ENCODE data around the gene DSG3.

Gene DSG3

GRCh38 chr18:31497836-31498573, 50.5 kb downstream of the DSG3 start, which contains the start of gene DSG2:
Gene DSG2 (plus strand): TSS chr18:31498177. CDS start chr18:31498252, 75 bp downstream.
- H3K27ac ChIP-seq, result peak within 1 kb of the TSS; percentile 93
- TF ChIP-seq CTCF (conservative IDR thresholded peaks at IDR 0.05), result no peak

DNA sequence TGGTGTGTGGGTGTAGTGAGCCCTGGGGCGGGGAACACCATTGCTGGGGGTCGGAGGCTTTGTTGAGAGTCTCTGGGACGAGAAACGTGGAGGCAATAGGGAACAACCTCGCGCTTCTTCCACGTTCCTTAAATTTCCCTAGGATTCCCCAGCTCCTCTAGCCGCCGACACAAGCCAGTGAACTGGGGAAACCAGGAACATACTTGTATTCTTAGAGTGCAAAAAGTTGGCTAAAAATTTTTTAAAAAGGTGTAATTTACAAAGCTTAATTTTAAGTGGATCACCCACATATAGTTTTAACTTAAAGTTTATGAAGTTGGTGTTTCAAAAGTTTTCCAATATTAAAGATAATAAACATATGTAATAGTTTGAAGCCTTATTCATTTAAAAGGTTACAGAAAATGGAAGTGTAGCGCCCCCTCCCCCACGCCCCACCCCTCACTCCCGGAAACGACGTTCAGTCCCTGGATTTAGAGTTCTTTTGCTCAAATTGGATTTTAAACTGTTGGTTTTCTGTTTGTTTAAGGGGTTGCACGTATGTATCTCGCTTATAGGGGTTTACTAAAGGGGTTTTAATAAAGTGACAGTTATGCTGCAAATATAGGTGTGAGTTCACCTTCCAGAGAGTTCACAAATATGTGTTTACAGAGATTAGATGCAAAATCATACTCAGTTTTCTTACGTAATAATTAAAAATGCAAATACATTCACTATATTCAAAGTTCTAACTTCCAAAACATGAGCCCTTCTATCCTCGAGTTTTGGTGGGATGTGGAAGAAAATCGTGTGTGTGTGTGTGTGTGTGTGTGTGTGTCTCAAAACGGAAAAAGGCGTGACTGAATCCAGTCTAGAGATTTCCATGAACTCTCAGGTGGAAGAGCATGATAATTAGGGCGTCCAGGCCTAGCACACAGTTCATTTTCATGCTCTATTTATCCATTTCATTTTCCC, 51.3 kb downstream of the DSG3 start:
- TF ChIP-seq CTCF (conservative IDR thresholded peaks at IDR 0.05), result no peak
- H3K27ac ChIP-seq, result peak overlapping the region; percentile 93

GRCh38 chr18:31500051-31500688, 52.6 kb downstream of the DSG3 start:
- TF ChIP-seq CTCF (conservative IDR thresholded peaks at IDR 0.05), result no peak
- peak overlapping the region; percentile 93 for H3K27ac ChIP-seq

DNA sequence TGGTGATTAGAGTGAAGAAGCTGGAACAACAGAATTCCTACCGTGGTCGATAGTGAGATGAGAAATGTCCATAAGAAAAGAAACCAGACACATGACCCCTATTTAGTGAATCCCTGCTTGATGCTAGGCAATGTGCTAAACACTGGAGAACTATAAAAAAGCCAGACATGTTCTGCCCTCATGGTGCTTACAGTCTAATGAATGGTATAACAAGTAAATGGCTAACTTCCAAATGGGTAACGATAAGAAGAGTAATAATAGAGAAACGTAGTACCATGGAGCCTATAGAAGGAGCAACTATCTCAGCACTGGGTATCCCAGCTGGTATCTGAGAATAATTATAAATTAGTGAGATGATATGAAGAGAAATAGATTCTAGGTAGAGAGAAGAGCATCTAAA, 55.5 kb downstream of the DSG3 start:
- no peak overlapping the region for H3K27ac ChIP-seq
- no peak for TF ChIP-seq CTCF (conservative IDR thresholded peaks at IDR 0.05)

GRCh38 chr18:31504455-31505147, 57.1 kb downstream of the DSG3 start:
- H3K27ac ChIP-seq, result no peak overlapping the region
- no peak for TF ChIP-seq CTCF (conservative IDR thresholded peaks at IDR 0.05)

- H3K27ac ChIP-seq, result no peak overlapping the region
- no peak for TF ChIP-seq CTCF (conservative IDR thresholded peaks at IDR 0.05)
Observed at GRCh38 chr18:31505156-31505555, 57.6 kb downstream of the DSG3 start.
